GM18526 (cell line): ENCODE measurements around the gene STPG1.

ENCODE experiments used
- POLR2A ChIP-seq: IDR thresholded peaks from 3 replicates; pipeline ENCODE4 v1.6.1; 2011; ENCODE audit not compliant: insufficient read length; ENCODE audit errors: extremely low read depth

The STPG1 gene

GRCh38 chr1:24415334-24415909 is 1.8 kb upstream of the STPG1 start, which contains the start of gene NIPAL3:
Gene NIPAL3 (plus strand): TSS chr1:24415802. CDS start chr1:24419548, 3,746 bp downstream.
- TF ChIP-seq POLR2A, result peak; percentile 34

GRCh38 chr1:24414775-24415333 is 1.3 kb upstream of the STPG1 start:
- no peak for TF ChIP-seq POLR2A

- TF ChIP-seq POLR2A, result no peak
These were observed 1.2 kb downstream of the STPG1 start for GRCh38 chr1:24412408-24412807.

- no peak for TF ChIP-seq POLR2A
These were observed 1.6 kb downstream of the STPG1 start for GRCh38 chr1:24411963-24412362.

- TF ChIP-seq POLR2A, result no peak
These were observed 2.8 kb downstream of the STPG1 start for GRCh38 chr1:24410750-24411149.

GRCh38 chr1:24409535-24409934 is 4.0 kb downstream of the STPG1 start:
- no peak for TF ChIP-seq POLR2A

GRCh38 chr1:24406788-24407187 is 6.8 kb downstream of the STPG1 start:
- TF ChIP-seq POLR2A, result no peak

- TF ChIP-seq POLR2A, result no peak
These were observed 9.8 kb downstream of the STPG1 start for GRCh38 chr1:24403806-24404205.

- TF ChIP-seq POLR2A, result no peak
These were observed 13.5 kb downstream of the STPG1 start for GRCh38 chr1:24400065-24400464.

- TF ChIP-seq POLR2A, result no peak
These were observed 19.7 kb downstream of the STPG1 start for GRCh38 chr1:24393892-24394291.

- TF ChIP-seq POLR2A, result no peak
These were observed 20.5 kb downstream of the STPG1 start for GRCh38 chr1:24392982-24393650.

GRCh38 chr1:24392604-24392946 is 21.0 kb downstream of the STPG1 start:
- no peak for TF ChIP-seq POLR2A

- TF ChIP-seq POLR2A, result no peak
These were observed 21.5 kb downstream of the STPG1 start for GRCh38 chr1:24391882-24392603.

GRCh38 chr1:24390924-24391782 is 22.4 kb downstream of the STPG1 start:
- TF ChIP-seq POLR2A, result no peak

GRCh38 chr1:24389231-24389678 is 24.3 kb downstream of the STPG1 start:
- no peak for TF ChIP-seq POLR2A
